HepG2 (cell line): ENCODE results near the gene PMFBP1.

Experiments
- BHLHE40 ChIP-seq: IDR thresholded peaks from 2 replicates; pipeline ENCODE4 v1.6.1; 2011; ENCODE audit warnings: low read length, improper control_type of control experiment
- EZH2 ChIP-seq: conservative IDR thresholded peaks from 2 replicates; pipeline ENCODE4 v1.6.1; 2012; ENCODE audit warnings: mild to moderate bottlenecking, low read depth, low read length, moderate library complexity
- LCORL ChIP-seq, 2 experiments: fragments of 450-650 bp in 1 of 2; sonication (generic) in 1 of 2; formaldehyde crosslinking in 1 of 2; IDR thresholded peaks; 2 replicates each; pipeline versions ENCODE4 v1.5.0 to v1.6.1; 2017 to 2020; ENCODE audit warnings: antibody characterized with exemption in 1 of 2, missing genetic modification reagents in 1 of 2
- NCOA5 ChIP-seq: sonication (generic); formaldehyde crosslinking; IDR thresholded peaks from 2 replicates; pipeline ENCODE4 v1.4.0; 2020; ENCODE audit warnings: missing genetic modification reagents
- PCBP1 ChIP-seq: fragments of 200-400 bp; formaldehyde crosslinking; IDR thresholded peaks from 2 replicates; pipeline ENCODE4 v1.6.1; 2017; ENCODE audit warnings: mild to moderate bottlenecking, low read depth, low read length, borderline replicate concordance
- SMAD9 ChIP-seq: sonication (generic); formaldehyde crosslinking; IDR thresholded peaks from 2 replicates; pipeline ENCODE4 v1.5.1; 2020; ENCODE audit warnings: mild to moderate bottlenecking, missing genetic modification reagents
- ZBTB21 ChIP-seq: sonication (generic); formaldehyde crosslinking; IDR thresholded peaks from 2 replicates; pipeline ENCODE4 v1.4.0; 2020; ENCODE audit warnings: missing genetic modification reagents
- ZFP41 ChIP-seq: sonication (generic); formaldehyde crosslinking; IDR thresholded peaks from 2 replicates; pipeline ENCODE4 v1.4.0; 2020; ENCODE audit warnings: mild to moderate bottlenecking, missing genetic modification reagents, borderline replicate concordance

DNA sequence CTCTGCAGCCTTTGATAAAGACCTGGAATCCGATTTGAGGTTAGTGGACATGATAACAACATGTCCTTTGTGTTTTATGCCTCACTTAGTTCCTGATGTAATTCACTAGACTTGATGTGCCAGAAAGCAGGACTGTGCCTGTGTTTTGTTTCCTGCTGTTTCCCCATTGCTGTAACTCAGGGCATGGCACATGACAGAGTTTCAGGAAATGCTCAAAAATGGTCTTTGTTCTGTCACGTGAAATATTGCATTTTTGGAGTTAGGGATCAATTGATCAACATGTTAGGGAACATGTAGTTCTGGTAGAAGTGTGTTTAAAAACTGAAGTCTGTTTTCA lies 45.6 kb downstream of the PMFBP1 start:
- TF ChIP-seq ZBTB21 (CRISPR knock-in tag) (no peak), PCBP1 (no peak), NCOA5 (no peak), BHLHE40 (no peak), SMAD9 (no peak), LCORL (IDR thresholded peaks at IDR 0.05) (no peak), LCORL (CRISPR knock-in tag; IDR thresholded peaks at IDR 0.05) (no peak), EZH2 (no peak), ZFP41 (CRISPR knock-in tag) (no peak)
